Measurements from ENCODE around the gene ATP5MC3. TPM values are rescaled to one million over a fixed set of nuclear protein-coding genes. Genes with fewer than 3 reads are reported as not detected.

The ATP5MC3 gene
- total RNA-seq, 2 donors from 2014 or later, result 261 to 296 TPM

GRCh38 chr2:175136334-175137215, 44.9 kb downstream of the ATP5MC3 start:
- Histone ChIP-seq H3K27me3 (ENCODE audit: control insufficient read depth, insufficient read depth, low read length, poor library complexity, severe bottlenecking) (no peaks in the 10 kb centered on the region), H3K27ac (ENCODE audit: low read depth, low read length) (no peak overlapping the region), H3K4me3 (ENCODE audit: low read length) (no peak overlapping the region), H3K9me3 (ENCODE audit: control insufficient read depth, low read length) (peaks cover 7% of the 10 kb centered on the region), H3K36me3 (ENCODE audit: control insufficient read depth, insufficient read depth, low read length) (peaks cover 83% of the 10 kb centered on the region), H3K9ac (ENCODE audit: extremely low read depth, low read length, poor library complexity, severe bottlenecking) (no peak overlapping the region), H3K4me1 (ENCODE audit: control insufficient read depth, insufficient read depth, low read length) (no peaks in the 10 kb centered on the region)
- Mint-ChIP-seq H3K4me3 (no peak overlapping the region), H3K9me3 (no peaks in the 10 kb centered on the region), H3K27me3 (ENCODE audit: insufficient read depth) (no peaks in the 10 kb centered on the region), H3K27ac (no peak overlapping the region), H3K36me3 (ENCODE audit: low read depth) (peaks cover 53% of the 10 kb centered on the region), H3K4me1 (peaks cover 15% of the 10 kb centered on the region)
- TF ChIP-seq CTCF (conservative IDR thresholded peaks at IDR 0.05), result no peak
- no peak for DNase-seq

- no peak for DNase-seq
- H3K36me3 Mint-ChIP-seq (ENCODE audit: low read depth), result peaks cover 56% of the 10 kb centered on the region
- no peaks in the 10 kb centered on the region for H3K27me3 ChIP-seq (ENCODE audit: control insufficient read depth, insufficient read depth, low read length, poor library complexity, severe bottlenecking)
- H3K4me1 ChIP-seq (ENCODE audit: control insufficient read depth, insufficient read depth, low read length), result no peaks in the 10 kb centered on the region
- no peak for TF ChIP-seq CTCF (conservative IDR thresholded peaks at IDR 0.05)
- H3K9me3 ChIP-seq (ENCODE audit: control insufficient read depth, low read length), result peaks cover 7% of the 10 kb centered on the region
- H3K9ac ChIP-seq (ENCODE audit: extremely low read depth, low read length, poor library complexity, severe bottlenecking), result no peak overlapping the region
- H3K36me3 ChIP-seq (ENCODE audit: control insufficient read depth, insufficient read depth, low read length), result peaks cover 87% of the 10 kb centered on the region
- H3K27ac ChIP-seq (ENCODE audit: low read depth, low read length), result no peak overlapping the region
- H3K27me3 Mint-ChIP-seq (ENCODE audit: insufficient read depth), result no peaks in the 10 kb centered on the region
- WGBS, 2 experiments (ENCODE audit: insufficient coverage in 1 of 2, insufficient read length in 1 of 2), result 73 to 92% methylated on average over 2 of the region's 2 CpGs
- no peaks in the 10 kb centered on the region for H3K9me3 Mint-ChIP-seq
- no peak overlapping the region for H3K27ac Mint-ChIP-seq
- H3K4me1 Mint-ChIP-seq, result peaks cover 15% of the 10 kb centered on the region
- no peak overlapping the region for H3K4me3 Mint-ChIP-seq
- H3K4me3 ChIP-seq (ENCODE audit: low read length), result no peak overlapping the region
Measured at GRCh38 chr2:175135862-175136261, 45.6 kb downstream of the ATP5MC3 start.

- no peak for DNase-seq
- whole genome bisulfite sequencing, 2 experiments (ENCODE audit: insufficient coverage in 1 of 2, insufficient read length in 1 of 2), result 93 to 100% methylated on average over 1 to 3 of the region's 3 CpGs
- H3K9me3 Mint-ChIP-seq, result no peaks in the 10 kb centered on the region
- H3K4me1 ChIP-seq (ENCODE audit: control insufficient read depth, insufficient read depth, low read length), result no peaks in the 10 kb centered on the region
- peaks cover 92% of the 10 kb centered on the region for H3K36me3 ChIP-seq (ENCODE audit: control insufficient read depth, insufficient read depth, low read length)
- H3K36me3 Mint-ChIP-seq (ENCODE audit: low read depth), result peaks cover 59% of the 10 kb centered on the region
- no peak overlapping the region for H3K4me3 Mint-ChIP-seq
- H3K4me1 Mint-ChIP-seq, result peaks cover 15% of the 10 kb centered on the region
- peak; percentile 54 for TF ChIP-seq CTCF (conservative IDR thresholded peaks at IDR 0.05)
- H3K27ac ChIP-seq (ENCODE audit: low read depth, low read length), result no peak overlapping the region
- H3K27me3 Mint-ChIP-seq (ENCODE audit: insufficient read depth), result no peaks in the 10 kb centered on the region
- H3K27me3 ChIP-seq (ENCODE audit: control insufficient read depth, insufficient read depth, low read length, poor library complexity, severe bottlenecking), result no peaks in the 10 kb centered on the region
- H3K9me3 ChIP-seq (ENCODE audit: control insufficient read depth, low read length), result peaks cover 7% of the 10 kb centered on the region
- H3K27ac Mint-ChIP-seq, result no peak overlapping the region
- no peak overlapping the region for H3K4me3 ChIP-seq (ENCODE audit: low read length)
- H3K9ac ChIP-seq (ENCODE audit: extremely low read depth, low read length, poor library complexity, severe bottlenecking), result no peak overlapping the region
Measured at GRCh38 chr2:175135177-175135576, 46.3 kb downstream of the ATP5MC3 start.

Measured in endodermal cell (in vitro differentiated cells).